AG08395 (cell line): ENCODE measurements around the gene UNKL.
A peak's percentile ranks its signal among the peaks of the same experiment; 100 is the strongest.

Source experiments
- DNase-seq: peaks from one replicate; pipeline ENCODE4 v3.0.0; 2012; ENCODE audit warnings: mixed read lengths, low spot score

The UNKL gene

GRCh38 chr16:1351582-1352362, 62.7 kb downstream of the UNKL start, which contains the start of the genes GNPTG and TSR3:
Gene GNPTG, plus strand, starts transcription at chr16:1351931. Its CDS starts 35 bp downstream, at chr16:1351966.
Gene TSR3, minus strand, starts transcription at chr16:1351878. Its CDS starts 74 bp downstream, at chr16:1351804.
- peak; percentile 91 for DNase-seq

- DNase-seq, result no peak
Measured at GRCh38 chr16:1351215-1351581, 63.3 kb downstream of the UNKL start.

GRCh38 chr16:1350691-1351090, 63.8 kb downstream of the UNKL start:
- no peak for DNase-seq

GRCh38 chr16:1349951-1350350, 64.6 kb downstream of the UNKL start:
- DNase-seq, result no peak

GRCh38 chr16:1349351-1349750, 65.2 kb downstream of the UNKL start:
- DNase-seq, result no peak

GRCh38 chr16:1348926-1349325, 65.6 kb downstream of the UNKL start:
- DNase-seq, result no peak

GRCh38 chr16:1348441-1348840, 66.1 kb downstream of the UNKL start:
- DNase-seq, result no peak

- DNase-seq, result no peak
Measured at GRCh38 chr16:1347962-1348361, 66.5 kb downstream of the UNKL start.

- DNase-seq, result no peak
Measured at GRCh38 chr16:1347286-1347855, 67.1 kb downstream of the UNKL start.

- DNase-seq, result no peak
Measured at GRCh38 chr16:1346422-1347285, 67.8 kb downstream of the UNKL start.

- DNase-seq, result no peak
Measured at GRCh38 chr16:1345651-1346421, 68.7 kb downstream of the UNKL start.

- DNase-seq, result no peak
Measured at GRCh38 chr16:1345087-1345486, 69.4 kb downstream of the UNKL start.

GRCh38 chr16:1344499-1344898, 70.0 kb downstream of the UNKL start:
- DNase-seq, result no peak

GRCh38 chr16:1343428-1344242, 70.9 kb downstream of the UNKL start:
- DNase-seq, result no peak

- peak; percentile 91 for DNase-seq
Measured at GRCh38 chr16:1342526-1343427, 71.7 kb downstream of the UNKL start.

GRCh38 chr16:1341495-1342420, 72.7 kb downstream of the UNKL start:
- DNase-seq, result no peak

GRCh38 chr16:1340730-1341494, 73.6 kb downstream of the UNKL start:
- no peak for DNase-seq
